ENCODE results near the gene PNPLA2.

- TF ChIP-seq, protein P1, sequence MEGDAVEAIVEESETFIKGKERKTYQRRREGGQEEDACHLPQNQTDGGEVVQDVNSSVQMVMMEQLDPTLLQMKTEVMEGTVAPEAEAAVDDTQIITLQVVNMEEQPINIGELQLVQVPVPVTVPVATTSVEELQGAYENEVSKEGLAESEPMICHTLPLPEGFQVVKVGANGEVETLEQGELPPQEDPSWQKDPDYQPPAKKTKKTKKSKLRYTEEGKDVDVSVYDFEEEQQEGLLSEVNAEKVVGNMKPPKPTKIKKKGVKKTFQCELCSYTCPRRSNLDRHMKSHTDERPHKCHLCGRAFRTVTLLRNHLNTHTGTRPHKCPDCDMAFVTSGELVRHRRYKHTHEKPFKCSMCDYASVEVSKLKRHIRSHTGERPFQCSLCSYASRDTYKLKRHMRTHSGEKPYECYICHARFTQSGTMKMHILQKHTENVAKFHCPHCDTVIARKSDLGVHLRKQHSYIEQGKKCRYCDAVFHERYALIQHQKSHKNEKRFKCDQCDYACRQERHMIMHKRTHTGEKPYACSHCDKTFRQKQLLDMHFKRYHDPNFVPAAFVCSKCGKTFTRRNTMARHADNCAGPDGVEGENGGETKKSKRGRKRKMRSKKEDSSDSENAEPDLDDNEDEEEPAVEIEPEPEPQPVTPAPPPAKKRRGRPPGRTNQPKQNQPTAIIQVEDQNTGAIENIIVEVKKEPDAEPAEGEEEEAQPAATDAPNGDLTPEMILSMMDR (IDR thresholded peaks at IDR 0.05) = no peak
- TF ChIP-seq EZH2phosphoT487 (IDR thresholded peaks at IDR 0.05) = no peak
Measured at GRCh38 chr11:849951-850774, 31.4 kb downstream of the PNPLA2 start.
